K562 (cell line): ENCODE results near the gene LINGO4. TPM values are rescaled to one million over a fixed set of nuclear protein-coding genes. Genes with fewer than 3 reads are reported as not detected.

Source experiments
- ATAC-seq: fragments of 200-7000 bp; cut with Tn5 transposase; 3 replicates; pipeline ENCODE4 v1.9.1; 2020; ENCODE audit warnings: moderate library complexity
- BruUV-seq: library from RNA; stranded (reverse); fragments of 400-500 nt; replicated peaks from 2 replicates; lab custom pipeline; 2021; lab: Mats Ljungman, UMichigan
- CTCF ChIA-PET: fragments of 300-600 bp; formaldehyde crosslinking; extraction: SDS; loops from one replicate; lab custom pipeline; 2021; ENCODE audit warnings: low intra/inter-chr PET ratio; lab: Yijun Ruan, JAX
- POLR2A ChIA-PET: fragments of 300-600, 350-650 bp; sonication (Branson Sonifier 250); formaldehyde crosslinking; extraction: SDS; loops from one replicate; lab custom pipeline; 2021; ENCODE audit warnings: antibody characterized with exemption, inconsistent platforms; lab: Yijun Ruan, JAX
- DNase-seq, 4 experiments: peaks; one replicate each; pipeline versions ENCODE4 v3.0.0 to v3.0.0-alpha.2; 2011 to 2018; ENCODE audit warnings: low spot score in 3 of 4, mixed read lengths in 3 of 4; ENCODE audit errors: extremely low read depth in 1 of 4
- FAIRE-seq: peaks from 2 replicates; lab custom pipeline; 2011; peaks lifted over from hg19 to GRCh38; lab: Jason Lieb, UNC
- H2AFZ ChIP-seq: 2 replicates; pipeline ENCODE4 v1.6.0; 2011; ENCODE audit warnings: low read depth, low read length, control low read depth, inconsistent platforms
- H3K27ac ChIP-seq: fragments of 200-600 bp; 3 replicates; pipeline ENCODE4 v1.8.0; 2011; ENCODE audit warnings: low read depth, mild to moderate bottlenecking, control low read depth, inconsistent platforms, low read length, moderate library complexity, mixed read lengths; ENCODE audit errors: extremely low read depth
- H3K27me3 ChIP-seq, 2 experiments: fragments of 300-600 bp in 1 of 2; 2 replicates in 1 of 2; 3 replicates in 1 of 2; pipeline versions ENCODE4 v1.6.0 to v1.8.0; 2011; ENCODE audit warnings: inconsistent platforms in 2 of 2, low read length in 2 of 2, mild to moderate bottlenecking in 1 of 2, mixed read lengths in 1 of 2, moderate library complexity in 1 of 2; ENCODE audit not compliant: control insufficient read depth in 2 of 2, insufficient read depth in 2 of 2
- H3K36me3 ChIP-seq: fragments of 300-600 bp; 3 replicates; pipeline ENCODE4 v1.8.0; 2011; ENCODE audit warnings: mild to moderate bottlenecking, low read length, inconsistent platforms; ENCODE audit not compliant: control insufficient read depth, insufficient read depth
- H3K4me1 ChIP-seq, 2 experiments: fragments of 200-600 bp in 1 of 2; replicated peaks in 1 of 2; 2 replicates in 1 of 2; 3 replicates in 1 of 2; pipeline versions ENCODE4 v1.5.1 to v1.8.0; 2011; ENCODE audit warnings: inconsistent platforms in 2 of 2, low read length in 2 of 2, mild to moderate bottlenecking in 1 of 2, mixed read lengths in 1 of 2, moderate library complexity in 1 of 2; ENCODE audit not compliant: control insufficient read depth in 2 of 2, insufficient read depth in 2 of 2
- H3K4me2 ChIP-seq: 2 replicates; pipeline ENCODE4 v1.6.1; 2011; ENCODE audit warnings: low read length, control low read depth, inconsistent platforms, mixed read lengths; ENCODE audit not compliant: insufficient read depth
- H3K4me3 ChIP-seq: fragments of 200-600 bp; sonication (generic), shearing (Covaris generic); 2 replicates; pipeline ENCODE4 v1.5.1; 2016; ENCODE audit warnings: control low read depth, inconsistent platforms
- H3K79me2 ChIP-seq: fragments of 200-600 bp; 3 replicates; pipeline ENCODE4 v1.8.0; 2011; ENCODE audit warnings: low read length, inconsistent platforms; ENCODE audit not compliant: control insufficient read depth, insufficient read depth
- H3K9ac ChIP-seq, 2 experiments: 2 replicates each; pipeline versions ENCODE4 v1.6.0 to v1.6.1; 2011; ENCODE audit warnings: low read depth in 2 of 2, low read length in 2 of 2, control low read depth in 1 of 2, inconsistent platforms in 1 of 2, mild to moderate bottlenecking in 1 of 2, mixed read lengths in 1 of 2; ENCODE audit not compliant: insufficient read depth in 1 of 2
- H3K9me1 ChIP-seq: one replicate; pipeline ENCODE4 v1.6.0; 2011; ENCODE audit warnings: inconsistent platforms, mild to moderate bottlenecking, low read length, moderate library complexity; ENCODE audit not compliant: control insufficient read depth, insufficient read depth
- H3K9me3 ChIP-seq: replicated peaks from 2 replicates; pipeline ENCODE4 v1.5.1; 2011; ENCODE audit warnings: low read depth, low read length, inconsistent platforms; ENCODE audit not compliant: control insufficient read depth, insufficient read depth
- H4K20me1 ChIP-seq: replicated peaks from 2 replicates; pipeline ENCODE4 v1.6.1; 2011; ENCODE audit warnings: low read length, inconsistent platforms, mixed read lengths; ENCODE audit not compliant: control insufficient read depth, insufficient read depth
- IRF9 ChIP-seq: fragments of 450-650 bp; IDR thresholded peaks from 2 replicates; pipeline ENCODE4 v1.6.1; 2016; ENCODE audit warnings: missing biosample characterization, missing genetic modification characterization
- MAFK ChIP-seq: IDR thresholded peaks from 2 replicates; pipeline ENCODE4 v1.6.1; 2011; ENCODE audit warnings: low read length, improper control_type of control experiment
- SETDB1 ChIP-seq: IDR thresholded peaks from one replicate; pipeline ENCODE4 v1.6.1; 2012; ENCODE audit warnings: low read length, control low read depth, inconsistent platforms
- SRSF7 ChIP-seq: fragments of 200-400 bp; formaldehyde crosslinking; optimal IDR thresholded peaks from 2 replicates; pipeline ENCODE3; 2017; ENCODE audit warnings: mild to moderate bottlenecking, low read depth, low read length
- TCF7 ChIP-seq: sonication (generic); IDR thresholded peaks from 2 replicates; pipeline ENCODE4 v1.6.1; 2016; ENCODE audit warnings: antibody characterized with exemption, borderline replicate concordance
- ZNF639 ChIP-seq, 2 experiments: fragments of 200-800 bp in 1 of 2; sonication (Bioruptor generic) in 1 of 2; sonication (generic) in 1 of 2; formaldehyde crosslinking in 1 of 2; IDR thresholded peaks in 1 of 2; conservative IDR thresholded peaks in 1 of 2; 2 replicates each; pipeline versions ENCODE4 v1.5.0 to v1.6.1; 2016 to 2020; ENCODE audit warnings: missing compliant biosample characterization in 1 of 2, missing genetic modification characterization in 1 of 2, missing genetic modification reagents in 1 of 2
- WGBS: fragments of 100-300 bp; shearing (Covaris generic); methylation state at CpG from one replicate; pipeline ENCODE4 v1.1.6; 2016; ENCODE audit warnings: low coverage, mixed read lengths; ENCODE audit not compliant: insufficient coverage; ENCODE audit errors: missing lambda C conversion rate; 5-methylcytosine and 5-hydroxymethylcytosine counted together
- in situ Hi-C: fragments of 300-500 bp; cut with MboI; formaldehyde crosslinking; loops from 4 replicates; pipeline ENCODE4 v1.15.0; 2018; ENCODE audit warnings: inconsistent platforms, mixed read lengths
- intact Hi-C: fragments of 100-400 bp; cut with micrococcal nuclease; formaldehyde crosslinking; loops from 2 replicates; pipeline ENCODE4 v1.14.2; 2022
- polyA plus RNA-seq, 8 experiments: library from polyadenylated mRNA; depleted of rRNA in 4 of 8; stranded (reverse) in 5 of 8; unstranded in 3 of 8; fragments of >200 nt; fragmentation: Nextera tagmentation in 2 of 8; fragmentation: Illumina TruSeq in 1 of 8; extraction: Ambion mirVana in 2 of 8; extraction: Trizol in 1 of 8; gene quantifications; 2 replicates each; pipeline versions ENCODE4 v1.2.1 to v1.2.3, GENCODE V29; 2011 to 2014; ENCODE audit warnings: inconsistent platforms in 1 of 8, missing spikeins in 1 of 8
- total RNA-seq, 7 experiments: library from RNA; depleted of rRNA in 6 of 7; stranded (reverse); fragments of >200 nt in 6 of 7; fragmentation: Illumina TruSeq in 2 of 7; extraction: Trizol in 2 of 7; gene quantifications; 2 replicates each; pipeline versions ENCODE4 v1.2.1 to v1.2.3, GENCODE V29; 2011 to 2021; ENCODE audit warnings: low replicate concordance in 1 of 7

The LINGO4 gene
- total and polyA plus RNA-seq, 9 of the 15 experiments (the other 6 are each of a cell fraction or from before 2014, with no cell fraction given): not detected

GRCh38 chr1:151823175-151823574 is 18.0 kb upstream of the LINGO4 start:
- H3K36me3 ChIP-seq: no peaks in the 10 kb centered on the region
- ChIA-PET CTCF (no interaction called here), POLR2A (interaction anchor here (1.7 kb wide), 1 partner anchor 12 kb away, joined by 7 read pairs; no protein-coding TSS in a partner anchor)
- no peak overlapping the region for H3K4me3 ChIP-seq
- H3K9me1 ChIP-seq: no peaks in the 10 kb centered on the region
- H3K9me3 ChIP-seq: no peaks in the 10 kb centered on the region
- peaks cover 3 to 6% of the 10 kb centered on the region in 2 experiments; a peak in 4 of 5 replicates for H3K4me1 ChIP-seq
- no peak for DNase-seq
- H3K9ac ChIP-seq: no peak overlapping the region
- BruUV-seq: no TSS peak
- peaks cover 7% of the 10 kb centered on the region; the same call in 1 of the 2 replicates for H4K20me1 ChIP-seq
- no peak overlapping the region for H2AFZ ChIP-seq
- WGBS: 3% methylated on average over 6 of the region's 8 CpGs
- TF ChIP-seq IRF9 (tag) (no peak), MAFK (no peak), SETDB1 (no peak), TCF7 (no peak), ZNF639 (CRISPR knock-in tag; conservative IDR thresholded peaks at IDR 0.05 in 1 of 2, IDR thresholded peaks at IDR 0.05 in 1 of 2) (no peak), SRSF7 (no peak)
- no peak for ATAC-seq
- no peaks in the 10 kb centered on the region for H3K79me2 ChIP-seq
- peaks cover 35 to 68% of the 10 kb centered on the region in 2 experiments; a peak in 4 of 5 replicates for H3K27me3 ChIP-seq
- intact Hi-C loops (no loop called here), in situ Hi-C loops (no loop called here)
- no peak overlapping the region for H3K4me2 ChIP-seq
- FAIRE-seq: no peak
- H3K27ac ChIP-seq: no peak overlapping the region
